GM12801 (cell line): Measurements from ENCODE around the gene ACACA.

Experiments
- TF ChIP-seq, protein P1 (sequence below): IDR thresholded peaks from one replicate; pipeline ENCODE4 v1.5.1; 2011; ENCODE audit warnings: control low read depth; ENCODE audit not compliant: insufficient read length; ENCODE audit errors: extremely low read depth

Gene ACACA

DNA sequence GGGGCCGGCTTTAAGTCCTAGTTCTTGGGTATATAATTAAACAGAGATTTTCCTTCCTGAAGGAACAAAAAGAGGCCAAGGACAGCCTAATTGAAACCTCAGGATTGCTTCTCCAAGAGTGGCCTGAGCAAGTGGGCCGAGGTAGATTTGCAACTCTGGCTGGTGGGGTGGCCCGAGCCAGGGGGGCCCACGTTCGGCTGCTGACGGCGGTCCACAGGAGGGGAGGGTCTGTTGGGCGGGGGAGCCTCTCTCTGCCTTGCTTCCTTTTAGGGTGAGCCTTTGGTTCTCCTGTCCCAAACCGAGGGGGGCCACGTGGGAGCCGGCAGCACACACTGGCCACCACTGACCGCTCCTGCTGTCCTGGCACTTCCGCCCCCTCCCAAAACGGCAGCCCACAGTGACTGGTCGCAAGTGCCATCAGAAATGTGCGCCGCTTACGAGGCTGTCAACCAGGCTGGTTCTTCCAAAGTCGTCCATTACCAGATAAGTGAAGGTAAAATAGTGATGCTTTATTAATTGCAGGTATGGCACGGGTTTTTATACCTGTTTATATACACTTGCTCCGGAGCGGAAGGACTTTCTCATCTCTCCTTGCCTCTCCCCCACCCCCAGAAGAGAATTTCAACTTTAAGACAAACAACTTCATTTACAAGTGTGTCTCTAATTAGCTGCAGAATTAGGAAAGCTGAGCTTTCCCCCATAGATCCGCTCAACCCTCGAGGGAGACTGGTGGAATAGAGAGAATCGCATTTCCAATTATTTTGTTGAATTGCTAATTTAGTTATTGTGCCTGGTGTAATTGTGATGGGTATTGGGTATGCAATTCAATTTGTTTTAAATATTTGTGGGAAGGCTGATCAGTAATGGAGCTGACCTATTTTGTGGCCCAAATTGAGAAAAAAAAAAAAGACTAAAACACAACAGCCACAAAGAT, 340.0 kb downstream of the ACACA start:
- TF ChIP-seq, protein P1, sequence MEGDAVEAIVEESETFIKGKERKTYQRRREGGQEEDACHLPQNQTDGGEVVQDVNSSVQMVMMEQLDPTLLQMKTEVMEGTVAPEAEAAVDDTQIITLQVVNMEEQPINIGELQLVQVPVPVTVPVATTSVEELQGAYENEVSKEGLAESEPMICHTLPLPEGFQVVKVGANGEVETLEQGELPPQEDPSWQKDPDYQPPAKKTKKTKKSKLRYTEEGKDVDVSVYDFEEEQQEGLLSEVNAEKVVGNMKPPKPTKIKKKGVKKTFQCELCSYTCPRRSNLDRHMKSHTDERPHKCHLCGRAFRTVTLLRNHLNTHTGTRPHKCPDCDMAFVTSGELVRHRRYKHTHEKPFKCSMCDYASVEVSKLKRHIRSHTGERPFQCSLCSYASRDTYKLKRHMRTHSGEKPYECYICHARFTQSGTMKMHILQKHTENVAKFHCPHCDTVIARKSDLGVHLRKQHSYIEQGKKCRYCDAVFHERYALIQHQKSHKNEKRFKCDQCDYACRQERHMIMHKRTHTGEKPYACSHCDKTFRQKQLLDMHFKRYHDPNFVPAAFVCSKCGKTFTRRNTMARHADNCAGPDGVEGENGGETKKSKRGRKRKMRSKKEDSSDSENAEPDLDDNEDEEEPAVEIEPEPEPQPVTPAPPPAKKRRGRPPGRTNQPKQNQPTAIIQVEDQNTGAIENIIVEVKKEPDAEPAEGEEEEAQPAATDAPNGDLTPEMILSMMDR = no peak

DNA sequence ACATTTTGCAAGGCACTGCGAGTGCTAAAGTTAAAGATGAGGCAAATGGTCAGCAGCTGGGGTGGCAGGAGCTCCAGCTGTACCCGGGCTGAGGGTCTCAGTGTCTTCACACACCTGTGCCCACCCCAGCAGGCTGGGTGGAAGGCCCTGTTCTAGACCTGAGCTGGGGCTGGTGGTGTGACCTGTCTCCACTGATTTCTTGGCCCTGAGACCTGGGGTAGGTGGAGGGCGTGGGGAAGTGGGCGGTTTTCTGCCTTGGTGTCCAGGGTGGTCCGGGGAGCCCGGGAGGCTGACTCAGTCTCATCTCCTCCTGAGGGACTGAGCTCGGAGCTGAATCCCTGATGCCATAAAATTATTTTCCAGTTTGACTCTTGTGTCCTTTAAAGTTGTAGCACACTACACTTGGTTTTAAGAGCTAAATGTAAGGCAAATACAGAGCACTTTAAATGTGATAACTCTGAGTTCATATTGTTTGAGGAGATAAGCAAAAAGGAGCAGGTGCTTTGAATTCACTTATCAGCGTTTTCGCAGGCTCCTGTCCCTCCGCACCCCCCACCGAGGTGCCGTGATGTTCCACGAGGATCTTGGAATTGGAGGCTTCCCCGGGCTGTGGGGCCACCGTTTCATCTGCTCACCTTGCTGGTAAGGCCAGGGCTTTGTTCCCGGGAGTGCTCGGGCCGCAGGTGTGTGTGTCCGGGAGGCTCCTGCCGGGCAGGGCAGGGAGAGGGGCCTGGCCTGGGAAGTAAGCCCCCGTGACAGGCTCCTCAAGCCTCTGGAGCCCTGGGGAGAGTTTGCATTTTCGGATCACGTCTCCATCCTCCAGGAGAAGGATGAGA, 340.9 kb downstream of the ACACA start:
- TF ChIP-seq, protein P1 = no peak

DNA sequence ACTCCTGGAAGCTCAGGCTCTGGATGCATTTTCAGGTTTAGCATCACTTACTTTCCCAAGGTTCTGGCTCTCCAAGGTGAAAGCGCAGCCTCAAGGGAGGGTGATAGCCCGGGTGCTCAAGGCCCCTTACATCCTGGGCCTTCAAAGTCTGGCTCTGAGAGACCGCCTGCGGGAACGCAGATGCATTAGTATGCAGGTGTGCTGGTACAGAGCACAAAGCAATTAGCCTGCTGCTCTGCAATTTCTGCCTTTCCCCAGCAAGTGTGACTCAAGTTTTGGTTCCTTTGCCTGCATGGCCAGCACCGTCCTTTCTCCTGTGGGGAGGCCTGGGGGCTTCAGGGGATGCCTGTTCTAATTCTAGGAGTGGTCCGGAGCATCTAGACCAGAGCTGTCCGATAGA, 341.7 kb downstream of the ACACA start:
- TF ChIP-seq, protein P1 = no peak

DNA sequence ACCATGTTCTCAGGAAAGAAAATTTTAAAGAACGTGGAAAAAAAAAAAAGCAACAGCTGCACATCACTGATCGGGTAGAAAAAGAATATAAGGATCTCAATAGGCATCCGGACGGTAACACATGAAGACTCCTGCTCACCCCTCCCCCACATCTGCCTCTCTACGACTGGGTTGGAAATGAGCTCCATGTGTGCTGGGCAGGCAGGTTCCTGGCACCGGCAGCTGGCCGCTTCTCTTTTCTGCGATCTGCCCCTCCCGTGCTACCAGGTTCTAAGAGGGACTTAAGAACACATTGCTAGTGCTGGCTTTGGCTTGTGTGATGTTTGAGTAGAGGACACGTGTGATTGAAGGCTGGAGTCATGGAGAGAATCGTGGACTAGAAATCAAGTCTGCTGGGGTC, 342.4 kb downstream of the ACACA start:
- TF ChIP-seq, protein P1 = no peak

DNA sequence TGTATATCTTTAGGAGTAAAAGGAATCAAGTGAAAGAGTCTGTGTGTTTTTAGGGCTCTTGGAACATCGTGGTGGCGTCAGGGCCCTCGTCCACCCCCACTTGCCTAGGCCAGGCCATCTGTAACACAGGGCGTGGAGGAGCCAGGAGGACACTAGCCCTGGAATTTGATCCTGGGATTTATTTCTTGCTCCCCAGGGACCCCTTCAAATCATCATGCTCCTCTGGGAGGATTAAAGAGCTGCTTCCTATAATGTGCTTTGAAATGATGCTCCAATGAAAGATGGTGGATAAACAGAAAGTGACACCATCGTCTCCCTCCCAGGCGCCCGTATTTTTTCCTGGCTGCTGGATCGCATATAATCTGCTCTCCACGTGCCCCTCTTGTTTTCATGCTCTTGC, 344.6 kb downstream of the ACACA start:
- TF ChIP-seq, protein P1 = no peak

DNA sequence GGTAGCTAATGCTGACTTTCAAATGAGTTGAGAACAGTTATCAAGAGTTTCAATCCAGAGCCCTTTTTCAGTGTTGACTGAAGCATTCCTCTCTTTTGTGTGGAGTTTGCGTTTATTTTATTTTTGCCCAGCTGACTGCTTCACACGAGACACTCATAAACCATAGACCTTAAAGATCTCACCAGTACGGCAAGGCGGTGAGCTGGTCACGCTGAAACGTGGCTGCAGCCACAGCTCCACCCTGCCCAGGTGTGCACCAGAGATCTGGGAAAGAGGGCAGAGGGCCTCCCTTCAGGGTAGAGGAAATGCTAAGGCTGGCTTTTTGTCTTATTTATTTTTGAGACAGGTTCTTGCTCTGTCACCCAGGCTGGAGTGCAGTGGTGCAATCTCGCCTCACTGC, 345.7 kb downstream of the ACACA start:
- TF ChIP-seq, protein P1 = no peak

DNA sequence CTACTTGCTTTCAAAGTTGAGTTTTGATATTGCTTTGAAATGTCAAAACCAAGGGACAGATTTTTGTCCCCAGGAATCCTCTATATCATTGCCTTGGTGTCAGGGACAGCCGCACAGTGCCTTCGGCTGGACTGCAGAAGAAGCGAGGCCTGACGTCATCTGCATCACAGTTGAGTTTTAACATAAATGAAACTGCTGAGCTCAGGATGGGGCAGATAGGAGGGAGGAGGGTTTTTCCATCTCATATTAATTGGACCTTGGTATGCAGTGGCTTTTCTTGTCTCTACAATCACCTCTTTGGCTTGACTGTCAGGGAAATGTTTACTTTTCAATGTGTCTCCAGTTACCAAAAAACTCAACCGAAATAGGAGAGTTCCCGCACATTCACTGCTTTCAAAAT, 346.5 kb downstream of the ACACA start:
- TF ChIP-seq, protein P1 = no peak
